Motor neuron (in vitro differentiated cells): ENCODE measurements around the gene CHN2. TPM values are rescaled to one million over a fixed set of nuclear protein-coding genes. Genes with fewer than 3 reads are reported as not detected.
A peak's percentile ranks its signal among the peaks of the same experiment; 100 is the strongest.

Experiments
- ATAC-seq, 8 experiments: fragments of 200-7000 bp; cut with Tn5 transposase; replicated peaks in 6 of 8; 2 replicates each; pipeline ENCODE4 v1.8.0; 2021; ENCODE audit warnings: mild to moderate bottlenecking in 8 of 8, moderate library complexity in 8 of 8
- H3K27ac ChIP-seq, 2 donors: fragments of 250-450 bp; sonication (Bioruptor Pico); 2 replicates each; pipeline ENCODE4 v1.9.0; 2021; ENCODE audit warnings: antibody characterized with exemption in 2 of 2, mild to moderate bottlenecking in 2 of 2, moderate library complexity in 1 of 2
- H3K4me1 ChIP-seq, 2 donors: fragments of 250-450 bp; sonication (Bioruptor Pico); replicated peaks in 1 of 2; 2 replicates each; pipeline ENCODE4 v1.6.1; 2021; ENCODE audit warnings: antibody characterized with exemption in 2 of 2, mild to moderate bottlenecking in 2 of 2, moderate library complexity in 1 of 2
- H3K4me3 ChIP-seq, 5 donors: fragments of 250-450 bp; sonication (Bioruptor Pico); 2 replicates each; pipeline ENCODE4 v1.9.0; 2021; ENCODE audit warnings: antibody characterized with exemption in 5 of 5, mild to moderate bottlenecking in 5 of 5, moderate library complexity in 4 of 5
- WGBS, 10 experiments: fragments of 450-650 bp; shearing (Covaris generic); methylation state at CpG; one replicate each; pipeline ENCODE4 v1.0.0; 2022; 5-methylcytosine and 5-hydroxymethylcytosine counted together
- in situ Hi-C, 9 experiments: fragments of 400-800 bp; cut with MboI; loops; one replicate each; pipeline ENCODE4 v1.15.0; 2021; ENCODE audit warnings: low sequenced_read_pairs in 9 of 9, low pct_unique_long_range_greater_than_20kb in 2 of 9; ENCODE audit not compliant: unreplicated experiment in 9 of 9
- total RNA-seq, 8 experiments: library from RNA; unstranded; fragments of 300-600 nt; gene quantifications; 2 replicates each; pipeline versions ENCODE4 v1.2.3 to v1.2.4, GENCODE V29; 2022

The CHN2 gene
- total RNA-seq, 8 experiments from 2014 or later = 2.6 to 28.8 (median 14.8) TPM

DNA sequence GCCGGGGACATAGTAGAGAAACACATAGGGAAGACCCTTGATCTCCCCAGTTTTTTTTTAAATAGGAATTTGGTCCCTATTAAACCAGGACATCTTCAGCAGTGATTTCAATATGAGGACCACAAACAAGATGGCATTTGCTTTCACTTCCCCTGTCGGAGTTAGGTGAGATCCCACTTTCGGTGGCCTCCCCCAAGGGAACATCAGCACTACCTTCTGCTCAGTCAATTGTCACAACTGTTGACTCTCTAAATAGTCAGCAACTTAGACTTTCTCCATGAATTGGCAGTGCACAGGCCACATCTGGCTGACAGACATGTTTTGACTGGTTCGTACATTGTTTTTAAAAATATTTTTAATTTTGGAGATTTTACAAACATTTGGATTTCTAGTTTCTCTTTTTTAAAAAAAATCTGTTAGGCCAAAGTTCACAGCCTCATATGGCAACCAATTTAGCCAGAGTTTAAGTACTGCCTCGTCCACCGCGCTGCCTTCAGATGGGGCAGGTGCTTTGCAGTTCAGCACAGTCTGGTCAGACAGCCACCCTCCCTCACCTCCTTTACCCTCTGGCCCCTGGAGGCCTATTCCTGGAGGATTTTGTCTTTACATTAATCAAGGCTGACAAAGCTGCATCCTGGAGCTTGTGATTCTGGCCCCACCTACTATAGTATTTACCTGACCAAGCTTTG is 229.9 kb downstream of the CHN2 start:
- peak in 1 of 8 experiments; percentile 56 for ATAC-seq
- in situ Hi-C loops = loop anchor here in 5 of 9 experiments (25.0 kb wide), 3 partner anchors 237 to 487 kb away; partner anchors contain the start of gene CHN2 (in 2 of the 5)
- 9 to 100% (median 98%) methylated on average over 1 to 7 of the region's 7 CpGs; no CpG with 5 or more reads in 3 of the 10 experiments for WGBS, 10 experiments
- no peak overlapping the region for H3K27ac ChIP-seq
- no peak overlapping the region for H3K4me3 ChIP-seq
- no peaks in the 10 kb centered on the region for H3K4me1 ChIP-seq

DNA sequence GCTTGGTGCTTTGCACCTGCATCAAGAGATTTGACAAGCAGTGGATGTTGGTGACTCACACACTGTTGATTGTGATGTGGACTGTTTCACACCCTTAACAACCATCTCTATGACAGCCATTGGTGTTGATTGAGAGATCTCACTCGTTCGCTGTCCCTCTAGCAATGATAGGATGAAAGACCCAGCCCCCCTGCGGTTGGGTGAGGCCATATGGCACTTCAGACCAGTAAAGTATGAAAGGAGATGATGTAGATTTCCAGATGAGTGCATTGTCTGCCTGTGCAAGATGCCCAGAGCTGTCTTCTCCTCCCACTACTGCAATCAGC is 230.4 kb downstream of the CHN2 start:
- ATAC-seq = peak in 3 of 8 experiments; percentile 29 to 93 (median 63)
- 79 to 100% (median 87%) methylated on average over 1 to 3 of the region's 3 CpGs; no CpG with 5 or more reads in 5 of the 10 experiments for WGBS, 10 experiments

DNA sequence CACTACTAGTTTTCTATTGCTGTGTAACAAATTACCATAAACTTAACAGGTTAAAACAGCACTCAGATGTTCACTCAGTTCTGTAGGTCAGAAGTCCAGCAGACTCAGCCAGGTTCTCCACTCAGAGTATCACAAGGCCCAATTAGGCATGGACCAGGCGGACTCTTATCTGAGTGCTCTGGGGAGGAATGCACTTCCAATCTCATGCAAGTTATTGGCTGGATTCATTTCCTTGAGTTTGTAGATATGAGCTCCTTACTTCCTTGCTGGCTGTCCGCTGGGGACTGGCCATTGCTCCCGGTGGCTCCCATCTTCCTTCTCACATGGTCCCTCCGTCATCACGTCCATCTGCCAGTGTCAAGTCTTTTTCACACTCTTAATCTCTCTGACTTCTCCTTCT is 232.0 kb downstream of the CHN2 start:
- no peak overlapping the region for H3K4me3 ChIP-seq
- no peaks in the 10 kb centered on the region for H3K4me1 ChIP-seq
- WGBS, 10 experiments = 80 to 100% (median 90%) methylated on average over 1 to 4 of the region's 5 CpGs; no CpG with 5 or more reads in 4 of the 10 experiments
- H3K27ac ChIP-seq = no peak overlapping the region
- in situ Hi-C loops = no loop called here
- ATAC-seq = no peak

More for the DNA sequence above, 230.4 kb downstream of the CHN2 start:
- in situ Hi-C loops = loop anchor here in 5 of 9 experiments (25.0 kb wide), 3 partner anchors 238 to 488 kb away; partner anchors contain the start of gene CHN2 (in 2 of the 5)
- H3K27ac ChIP-seq = no peak overlapping the region
- no peak overlapping the region for H3K4me3 ChIP-seq
- H3K4me1 ChIP-seq = no peaks in the 10 kb centered on the region

DNA sequence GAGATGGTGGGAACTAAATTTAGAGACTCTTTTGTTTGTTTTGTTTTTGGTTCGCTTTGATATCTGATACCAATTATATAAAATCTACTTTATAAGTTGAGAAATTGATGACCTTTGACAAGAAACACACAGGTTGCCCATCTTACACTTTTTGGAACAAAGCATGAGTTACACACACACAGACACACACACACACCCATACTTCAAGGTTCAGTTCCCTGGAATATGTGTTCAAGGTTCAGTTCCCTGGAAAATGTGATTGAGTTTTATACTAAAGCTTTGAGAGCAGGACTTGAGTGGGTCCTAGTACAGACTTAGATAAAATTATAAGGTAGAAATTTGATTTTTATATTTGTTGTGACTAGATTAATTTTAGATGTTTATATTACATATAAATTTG is 234.8 kb downstream of the CHN2 start:
- no peak for ATAC-seq
- Histone ChIP-seq H3K4me3 (no peak overlapping the region), H3K4me1 (no peaks in the 10 kb centered on the region), H3K27ac (no peak overlapping the region)
- in situ Hi-C loops = no loop called here
- WGBS, 10 experiments = 56 to 100% (median 100%) methylated on average over 1 of the region's 1 CpG; no CpG with 5 or more reads in 4 of the 10 experiments

DNA sequence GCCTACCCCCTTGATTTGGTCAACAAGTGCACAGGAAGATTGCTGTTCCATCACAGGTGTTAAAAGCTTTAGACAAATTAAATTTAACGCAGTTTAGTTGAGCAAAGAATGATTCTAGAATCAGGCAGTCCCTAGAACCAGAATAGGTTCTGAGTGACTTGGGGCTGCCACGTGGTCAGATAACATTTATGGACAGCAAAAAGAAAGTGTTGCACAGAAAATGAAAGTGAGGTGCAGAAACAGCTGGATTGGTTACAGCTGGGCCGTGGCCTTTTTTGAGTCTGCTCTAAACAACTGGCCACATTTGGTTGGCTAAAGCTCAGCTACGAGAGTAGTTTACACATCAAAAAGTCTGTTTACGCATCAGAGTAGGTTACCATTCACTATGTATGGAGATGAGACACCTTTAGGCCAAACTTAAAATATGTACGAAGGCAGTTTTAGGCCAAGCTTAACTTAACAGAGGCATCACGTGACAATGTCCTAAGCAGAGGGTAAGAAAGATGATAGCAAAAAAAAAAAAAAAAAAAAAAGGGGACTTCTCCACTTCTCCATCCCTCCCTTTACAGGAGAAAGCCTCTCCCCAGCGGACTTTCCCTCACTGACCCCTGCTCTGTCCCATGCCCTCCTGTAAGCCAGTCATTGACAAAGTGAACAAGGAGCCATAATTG is 235.8 kb downstream of the CHN2 start:
- in situ Hi-C loops = no loop called here
- H3K27ac ChIP-seq = no peak overlapping the region
- ATAC-seq = no peak
- WGBS, 10 experiments = 56 to 100% (median 93%) methylated on average over 1 to 8 of the region's 8 CpGs; no CpG with 5 or more reads in 1 of the 10 experiments
- no peaks in the 10 kb centered on the region for H3K4me1 ChIP-seq
- no peak overlapping the region for H3K4me3 ChIP-seq

DNA sequence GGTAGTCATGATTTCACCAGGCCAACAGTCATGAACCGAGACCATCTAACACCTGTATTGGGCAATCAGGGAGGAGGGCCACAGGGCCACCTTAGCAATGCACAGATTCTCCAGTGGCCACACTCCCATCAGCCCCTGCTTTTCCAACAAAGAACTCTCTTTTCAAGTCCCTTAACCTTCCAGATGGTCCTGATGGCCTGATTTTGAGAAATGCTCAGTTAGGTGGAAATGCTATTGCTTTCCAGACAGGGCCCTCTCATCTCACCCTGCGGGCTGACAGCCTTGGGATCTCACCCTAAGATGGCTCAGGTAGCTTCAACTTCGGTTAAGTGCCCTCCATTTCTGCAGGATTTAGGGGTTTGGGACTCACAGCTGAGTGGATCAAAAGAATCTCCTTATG is 237.1 kb downstream of the CHN2 start:
- Histone ChIP-seq H3K4me1 (no peaks in the 10 kb centered on the region), H3K27ac (no peak overlapping the region), H3K4me3 (no peak overlapping the region)
- 60 to 100% (median 85%) methylated on average over 1 to 3 of the region's 3 CpGs; no CpG with 5 or more reads in 4 of the 10 experiments for WGBS, 10 experiments
- in situ Hi-C loops = no loop called here
- ATAC-seq = no peak

DNA sequence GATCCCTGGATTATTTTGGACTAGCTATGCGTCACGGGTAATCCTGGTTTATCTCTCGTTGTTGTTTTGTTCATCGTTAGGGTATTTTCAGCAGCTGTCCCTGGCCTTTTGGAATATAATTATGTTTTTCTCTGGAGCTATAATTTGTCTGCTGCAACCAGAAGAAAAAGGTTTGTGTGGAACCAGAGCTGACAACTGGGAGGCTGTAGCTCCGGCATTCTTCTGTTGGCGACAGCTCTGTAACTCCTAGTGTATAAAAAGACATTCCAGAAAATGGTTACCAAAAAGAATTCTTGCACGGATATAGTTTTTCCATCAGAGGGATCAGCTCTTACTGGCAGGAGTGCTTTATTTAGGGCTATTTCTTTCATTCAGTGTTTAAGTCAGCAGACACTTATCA is 238.1 kb downstream of the CHN2 start:
- 74 to 100% (median 96%) methylated on average over 3 to 7 of the region's 7 CpGs; no CpG with 5 or more reads in 1 of the 10 experiments for WGBS, 10 experiments

DNA sequence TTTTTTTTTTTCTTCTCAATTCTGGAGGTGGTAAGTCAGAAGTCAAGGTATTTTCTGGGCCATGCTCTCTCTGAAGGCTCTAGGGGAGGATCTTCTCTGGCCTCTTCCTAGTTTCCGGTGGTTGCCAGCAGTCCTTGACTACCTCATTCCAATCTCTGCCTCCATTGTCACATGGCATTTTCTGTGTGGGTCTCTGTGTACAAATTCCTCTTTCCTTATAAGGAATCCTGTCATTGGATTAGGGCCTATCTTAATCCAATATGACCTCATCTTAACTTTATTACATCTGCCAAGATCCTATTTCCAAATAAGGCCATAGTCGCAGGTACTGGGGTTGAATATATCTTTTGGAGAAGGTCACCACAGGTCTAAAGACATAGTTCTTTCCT is 239.8 kb downstream of the CHN2 start:
- ATAC-seq = peak in 2 of 8 experiments; percentile 43 to 55
- H3K27ac ChIP-seq = no peak overlapping the region
- no peaks in the 10 kb centered on the region for H3K4me1 ChIP-seq
- in situ Hi-C loops = no loop called here
- H3K4me3 ChIP-seq = no peak overlapping the region
- 90 to 100% (median 100%) methylated on average over 1 to 2 of the region's 2 CpGs; no CpG with 5 or more reads in 5 of the 10 experiments for WGBS, 10 experiments

More for the DNA sequence above, 238.1 kb downstream of the CHN2 start:
- no peak for ATAC-seq
- no peak overlapping the region for H3K4me3 ChIP-seq
- no peak overlapping the region for H3K27ac ChIP-seq
- in situ Hi-C loops = no loop called here
- no peaks in the 10 kb centered on the region for H3K4me1 ChIP-seq

DNA sequence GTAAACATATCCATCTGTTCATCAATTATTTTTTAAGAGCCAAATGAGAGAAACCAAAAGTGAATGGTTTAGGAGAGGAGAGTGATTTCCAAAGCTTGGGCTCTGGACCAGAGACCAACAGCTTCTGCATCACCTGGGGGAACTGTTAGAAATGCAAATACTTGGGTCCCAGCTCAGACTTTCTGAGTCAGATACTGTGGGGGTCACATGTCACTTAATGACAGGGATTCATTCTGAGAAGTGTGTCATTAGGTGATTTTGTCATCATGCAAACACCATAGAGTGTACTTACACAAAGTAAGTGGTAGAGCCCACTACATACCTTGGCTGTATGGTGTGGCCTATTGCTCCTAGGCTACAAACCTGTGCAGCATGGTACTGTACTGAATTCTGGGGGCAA is 240.6 kb downstream of the CHN2 start:
- no peaks in the 10 kb centered on the region for H3K4me1 ChIP-seq
- H3K27ac ChIP-seq = no peak overlapping the region
- ATAC-seq = peak in 1 of 8 experiments; percentile 44
- no peak overlapping the region for H3K4me3 ChIP-seq
- in situ Hi-C loops = no loop called here

GRCh38 chr7:29435902-29436301 is 241.3 kb downstream of the CHN2 start:
- Histone ChIP-seq H3K4me1 (no peaks in the 10 kb centered on the region), H3K4me3 (no peak overlapping the region), H3K27ac (no peak overlapping the region)
- ATAC-seq = peak in 3 of 8 experiments; percentile 69 to 94 (median 92)
- WGBS, 10 experiments = 33 to 100% (median 63%) methylated on average over 1 to 3 of the region's 3 CpGs
- in situ Hi-C loops = no loop called here

GRCh38 chr7:29442146-29442545 is 247.6 kb downstream of the CHN2 start:
- no peak overlapping the region for H3K4me3 ChIP-seq
- WGBS, 10 experiments = 29 to 73% (median 33%) methylated on average over 1 to 3 of the region's 3 CpGs; no CpG with 5 or more reads in 3 of the 10 experiments
- ATAC-seq = peak in 2 of 8 experiments; percentile 67 to 68

GRCh38 chr7:29443552-29443951 is 249.0 kb downstream of the CHN2 start:
- Histone ChIP-seq H3K4me3 (no peak overlapping the region), H3K4me1 (peaks cover 0 to 3% of the 10 kb centered on the region in 2 donors), H3K27ac (no peak overlapping the region)
- in situ Hi-C loops = no loop called here
- 67% methylated on average over 1 of the region's 1 CpG; no CpG with 5 or more reads in 9 of the 10 experiments for WGBS, 10 experiments
- no peak for ATAC-seq

More at GRCh38 chr7:29442146-29442545, 247.6 kb downstream of the CHN2 start:
- Histone ChIP-seq H3K4me1 (peaks cover 0 to 3% of the 10 kb centered on the region in 2 donors), H3K27ac (no peak overlapping the region)
- in situ Hi-C loops = no loop called here

- no peak overlapping the region for H3K4me3 ChIP-seq
- 92 to 100% (median 100%) methylated on average over 1 to 3 of the region's 3 CpGs; no CpG with 5 or more reads in 4 of the 10 experiments for WGBS, 10 experiments
- no peak overlapping the region for H3K27ac ChIP-seq
- in situ Hi-C loops = no loop called here
- ATAC-seq = no peak
- H3K4me1 ChIP-seq = peaks cover 0 to 3% of the 10 kb centered on the region in 2 donors
Measured at GRCh38 chr7:29444267-29444666, 249.7 kb downstream of the CHN2 start.
